ENCODE data around the gene PDE7B. TPM values are rescaled to one million over a fixed set of nuclear protein-coding genes. Genes with fewer than 3 reads are reported as not detected.

The PDE7B gene
- total and polyA plus RNA-seq, 2 of the 8 experiments (the other 6 are each of a cell fraction or from before 2014, with no cell fraction given): not detected

DNA sequence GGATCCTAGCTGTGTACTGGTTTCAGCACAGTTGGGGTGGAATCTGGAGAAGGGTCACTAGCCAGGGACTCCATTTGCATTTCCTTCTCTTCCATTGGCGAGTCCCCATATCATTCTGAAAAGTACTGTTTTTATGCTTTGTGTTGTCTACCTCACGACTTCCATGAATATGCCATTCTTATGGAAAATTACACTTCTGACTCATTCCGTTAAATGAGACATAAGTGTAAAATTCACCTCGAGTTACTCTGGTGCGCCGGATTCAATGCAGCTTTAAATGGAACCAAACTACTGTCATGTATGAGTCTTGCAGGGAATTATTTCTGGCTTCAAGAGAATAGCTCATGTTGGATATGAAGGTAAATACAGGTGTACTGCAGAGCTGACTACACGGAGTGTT lies 99.2 kb downstream of the PDE7B start:
- no peak overlapping the region for H4K91ac ChIP-seq (replicated peaks; ENCODE audit: insufficient read length, low read length)
- H2BK120ac ChIP-seq (replicated peaks; ENCODE audit: low read depth, low read length): no peak overlapping the region
- no peaks in the 10 kb centered on the region for H3K4me1 ChIP-seq (replicated peaks in 1 of 4; ENCODE audit: control insufficient read depth in 3 of 4, insufficient read depth in 4 of 4, low read length in 3 of 4)
- H3K23ac ChIP-seq (ENCODE audit: insufficient read length): no peak overlapping the region
- no peak for TF ChIP-seq POLR2A (IDR thresholded peaks at IDR 0.05; ENCODE audit: control extremely low read depth in 1 of 2, low read depth in 2 of 2, low read length in 2 of 2)
- no peak for TF ChIP-seq POU5F1 (IDR thresholded peaks at IDR 0.05; ENCODE audit: low read depth, low read length)
- TF ChIP-seq SIRT6 (IDR thresholded peaks at IDR 0.05; ENCODE audit: low read length): no peak
- TF ChIP-seq CBX5 (IDR thresholded peaks at IDR 0.05; ENCODE audit: low read depth, low read length): no peak
- no peak for TF ChIP-seq EP300 (IDR thresholded peaks at IDR 0.05; ENCODE audit: borderline replicate concordance in 1 of 2, low read depth in 2 of 2, low read length in 2 of 2)
- TF ChIP-seq BCL11A (IDR thresholded peaks at IDR 0.05; ENCODE audit: low read depth in 2 of 2, low read length in 2 of 2): no peak
- no peak for TF ChIP-seq CHD2 (IDR thresholded peaks at IDR 0.05; ENCODE audit: low read length)
- TF ChIP-seq TCF12 (IDR thresholded peaks at IDR 0.05; ENCODE audit: low read depth, low read length): no peak
- TF ChIP-seq TAF7 (optimal IDR thresholded peaks at IDR 0.05; ENCODE audit: borderline replicate concordance, low read depth, low read length): no peak
- TF ChIP-seq RXRA (IDR thresholded peaks at IDR 0.05; ENCODE audit: insufficient read depth, low read depth, low read length): no peak
- no peak for TF ChIP-seq MAFK (IDR thresholded peaks at IDR 0.05; ENCODE audit: low read depth, low read length)
- TF ChIP-seq POLR2AphosphoS5 (IDR thresholded peaks at IDR 0.05; ENCODE audit: low read depth, low read length): no peak
- TF ChIP-seq GABPA (IDR thresholded peaks at IDR 0.05; ENCODE audit: borderline replicate concordance, insufficient read depth, low read length): no peak
- H4K20me1 ChIP-seq (replicated peaks in 1 of 2; ENCODE audit: control insufficient read depth in 1 of 2, insufficient read depth in 2 of 2, low read length in 2 of 2): no peaks in the 10 kb centered on the region
- no peak overlapping the region for H3K4me2 ChIP-seq (ENCODE audit: insufficient read depth in 1 of 2, low read depth in 2 of 2, low read length in 2 of 2)
- no peak overlapping the region for H2BK5ac ChIP-seq (ENCODE audit: low read depth, low read length)
- no peak overlapping the region for H3K4ac ChIP-seq (replicated peaks; ENCODE audit: insufficient read length, low read depth, low read length)
- no peaks in the 10 kb centered on the region for H3K9me3 ChIP-seq (ENCODE audit: insufficient read depth in 2 of 2, low read depth in 1 of 2, low read length in 1 of 2)
- no peak overlapping the region for H2BK20ac ChIP-seq (ENCODE audit: low read length)
- H4K8ac ChIP-seq (ENCODE audit: extremely low read depth, insufficient read depth, low read length): no peak overlapping the region
- FAIRE-seq (no peak), DNase-seq (ENCODE audit: low read depth in 1 of 2, low spot score in 2 of 2) (no peak)
- H3K23me2 ChIP-seq (ENCODE audit: low read depth, low read length): no peaks in the 10 kb centered on the region
- H3K9ac ChIP-seq (replicated peaks in 1 of 4; ENCODE audit: extremely low read depth in 1 of 4, low read depth in 3 of 4, low read length in 3 of 4): no peak overlapping the region
- H3K4me3 ChIP-seq (ENCODE audit: extremely low read depth in 1 of 4, insufficient read depth in 2 of 4, low read depth in 3 of 4, low read length in 4 of 4): no peak overlapping the region
- WGBS, 2 experiments (ENCODE audit: extremely low coverage in 1 of 2, insufficient coverage in 1 of 2, insufficient read length in 1 of 2, insufficient replicate concordance in 2 of 2, low coverage in 1 of 2, low lambda C conversion rate in 2 of 2, missing lambda C conversion rate in 1 of 2): 92% methylated on average over 7 of the region's 7 CpGs; no CpG with 5 or more reads in 1 of the 2 experiments
- POLR2A ChIA-PET (ENCODE audit: partially characterized antibody): no interaction called here
- H3K14ac ChIP-seq (ENCODE audit: insufficient read length): no peak overlapping the region
- H3K79me1 ChIP-seq (ENCODE audit: low read depth, low read length): no peaks in the 10 kb centered on the region
- no peak overlapping the region for H3K56ac ChIP-seq (replicated peaks; ENCODE audit: insufficient read length, low read depth, low read length)
- no peaks in the 10 kb centered on the region for H3K27me3 ChIP-seq (replicated peaks in 1 of 4; ENCODE audit: control insufficient read depth in 3 of 4, extremely low read depth in 1 of 4, insufficient read depth in 3 of 4, low read length in 3 of 4)
- no peak overlapping the region for H4K5ac ChIP-seq (ENCODE audit: insufficient read length, low read depth, low read length)
- no peaks in the 10 kb centered on the region for H3K36me3 ChIP-seq (ENCODE audit: control insufficient read depth in 2 of 4, insufficient read depth in 4 of 4, low read length in 3 of 4)
- H2BK15ac ChIP-seq (ENCODE audit: low read length): no peak overlapping the region
- no peak overlapping the region for H3K27ac ChIP-seq (ENCODE audit: low read depth, low read length)
- no peaks in the 10 kb centered on the region for H3K79me2 ChIP-seq (ENCODE audit: control insufficient read depth in 1 of 2, insufficient read depth in 2 of 2, low read length in 2 of 2)
- no peak overlapping the region for H2BK12ac ChIP-seq (ENCODE audit: low read depth, low read length)
- H2AFZ ChIP-seq (ENCODE audit: low read length): no peak overlapping the region
- H3K18ac ChIP-seq (ENCODE audit: extremely low read depth, low read length): no peak overlapping the region
- no peak overlapping the region for H2AK5ac ChIP-seq (ENCODE audit: low read depth, low read length)
- CTCF ChIA-PET (ENCODE audit: partially characterized antibody): interaction anchor here (0.6 kb wide), 1 partner anchor 788 kb away, joined by 3 read pairs; no protein-coding TSS in a partner anchor

Measured in H1 (cell line).